Measurements from ENCODE around the gene CCDC82.
"Not testable (repeated sequence)": the region's sequence is repeated elsewhere in the genome, so short reads cannot be mapped to it uniquely, and the experiment has no call there.

The CCDC82 gene

DNA sequence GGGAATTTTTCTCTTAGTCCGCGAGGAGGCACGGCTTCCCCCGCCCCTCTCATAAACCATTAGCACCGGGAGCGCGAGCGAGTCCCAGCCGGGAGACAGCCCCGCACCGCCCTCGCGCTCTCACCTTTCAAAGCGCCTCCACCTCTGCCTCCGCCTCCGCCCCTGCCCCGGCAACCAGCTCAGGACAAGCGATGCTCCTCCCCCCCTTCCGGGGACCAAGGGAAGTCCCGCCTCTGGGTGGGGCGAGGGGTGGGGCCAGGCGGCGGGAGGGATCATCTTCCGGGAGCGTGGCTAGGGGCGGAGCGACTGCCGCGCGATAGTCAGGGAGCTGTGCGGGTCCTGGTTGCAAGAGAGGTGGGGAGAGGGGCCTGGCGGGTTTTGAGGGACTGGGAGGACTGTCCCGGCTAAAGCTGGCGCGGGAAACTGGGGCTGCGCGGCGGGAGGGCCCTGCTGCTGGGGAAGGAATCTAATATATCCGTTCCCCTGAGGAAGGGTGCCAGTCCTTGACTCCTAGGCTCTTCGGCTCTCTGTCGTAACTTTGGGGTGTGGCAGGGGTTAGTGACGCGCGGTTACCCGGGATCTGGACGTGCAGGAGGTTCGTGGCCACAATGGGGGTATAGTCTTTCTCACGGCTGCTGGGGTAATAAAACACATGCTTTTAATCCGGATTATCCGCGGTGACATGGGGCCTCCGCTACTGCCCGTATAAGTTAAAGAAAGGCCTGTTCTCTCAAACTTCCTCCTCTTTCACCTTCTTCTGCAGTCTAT, at the start of gene CCDC82, which contains the start of gene JRKL:
CCDC82 (minus strand) TSS at position 193 of the 768 bp plus-strand sequence. CDS start 5,165 bp downstream, outside the sequence.
JRKL (plus strand) TSS at position 294 of the 768 bp plus-strand sequence. CDS start 637 bp downstream, outside the sequence.
- DNase-seq (ENCODE audit: low read depth), result peak; percentile 98

DNA sequence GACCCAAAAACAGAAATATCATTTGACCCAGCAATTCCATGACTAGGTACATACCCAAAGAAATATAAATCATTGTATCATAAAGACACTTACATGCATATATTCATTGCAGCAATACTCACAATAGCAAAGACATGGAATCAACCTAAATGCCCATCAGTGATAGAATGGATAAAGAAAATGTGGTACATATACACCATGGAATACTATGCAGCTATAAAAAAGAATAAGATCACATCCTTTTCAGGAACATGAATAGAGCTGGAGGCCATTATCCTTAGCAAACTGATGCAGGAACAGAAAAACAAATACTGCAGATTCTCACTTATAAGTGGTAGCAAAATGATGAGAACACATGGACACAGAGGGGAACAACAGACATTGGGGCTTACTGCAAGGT, 42.9 kb upstream of the CCDC82 start:
- not testable (repeated sequence) for DNase-seq (ENCODE audit: low read depth)

DNA sequence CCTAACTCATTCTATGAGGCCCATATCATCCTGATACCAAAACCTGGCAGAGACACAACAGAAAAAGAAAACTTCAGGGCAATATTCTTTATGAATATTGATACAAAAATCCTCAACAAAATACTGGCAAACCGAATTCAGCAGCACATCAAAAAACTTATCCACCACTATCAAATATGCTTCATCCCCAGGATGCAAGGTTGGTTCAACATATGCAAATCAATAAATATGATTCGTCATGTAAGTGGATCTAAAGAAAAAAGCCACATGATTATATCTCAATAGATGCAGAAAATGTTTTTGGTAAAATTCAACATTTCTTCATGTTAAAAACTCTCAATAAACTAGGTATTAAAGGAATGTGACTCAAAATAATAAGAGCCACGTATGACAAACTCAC, 41.0 kb upstream of the CCDC82 start:
- no peak for DNase-seq (ENCODE audit: low read depth)

DNA sequence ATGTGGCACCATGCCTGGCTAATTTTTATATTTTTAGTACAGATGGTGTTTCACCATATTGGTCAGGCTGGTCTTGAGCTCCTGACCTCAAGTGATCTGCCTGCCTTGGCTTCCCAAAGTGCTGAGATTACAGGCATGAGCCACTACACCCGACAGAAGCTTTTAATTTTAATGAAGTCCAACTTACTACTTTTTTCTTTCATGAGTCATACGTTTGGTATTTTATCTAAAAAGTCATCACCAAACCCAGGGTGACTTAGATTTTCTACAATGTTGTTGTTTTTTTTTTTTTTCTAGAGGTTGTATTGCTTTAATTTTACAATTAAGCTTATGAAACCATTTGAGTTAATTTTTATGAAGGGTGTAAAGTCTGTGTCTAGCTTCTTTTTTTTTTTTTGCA, 35.0 kb upstream of the CCDC82 start:
- peak; percentile 66 for DNase-seq (ENCODE audit: low read depth)

DNA sequence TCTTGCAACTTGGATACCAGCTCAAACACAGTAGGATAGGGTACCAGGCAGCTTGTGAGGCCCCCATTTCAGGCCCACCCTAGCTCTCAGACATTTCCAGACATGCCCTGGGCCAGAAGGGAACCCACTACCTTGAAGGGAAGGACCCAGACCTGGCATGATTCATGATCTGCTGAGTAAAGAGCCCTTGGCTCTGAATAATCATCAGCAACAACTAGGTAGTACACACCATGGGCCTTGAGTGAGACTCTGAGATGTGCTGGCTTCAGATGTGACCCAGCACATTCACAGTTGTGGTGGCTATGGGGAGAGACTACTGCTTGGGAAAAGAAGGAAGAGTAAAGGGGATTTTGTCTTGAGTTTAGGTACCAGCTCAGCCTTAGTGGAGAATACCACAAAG, 23.7 kb upstream of the CCDC82 start:
- no peak for DNase-seq (ENCODE audit: low read depth)

DNA sequence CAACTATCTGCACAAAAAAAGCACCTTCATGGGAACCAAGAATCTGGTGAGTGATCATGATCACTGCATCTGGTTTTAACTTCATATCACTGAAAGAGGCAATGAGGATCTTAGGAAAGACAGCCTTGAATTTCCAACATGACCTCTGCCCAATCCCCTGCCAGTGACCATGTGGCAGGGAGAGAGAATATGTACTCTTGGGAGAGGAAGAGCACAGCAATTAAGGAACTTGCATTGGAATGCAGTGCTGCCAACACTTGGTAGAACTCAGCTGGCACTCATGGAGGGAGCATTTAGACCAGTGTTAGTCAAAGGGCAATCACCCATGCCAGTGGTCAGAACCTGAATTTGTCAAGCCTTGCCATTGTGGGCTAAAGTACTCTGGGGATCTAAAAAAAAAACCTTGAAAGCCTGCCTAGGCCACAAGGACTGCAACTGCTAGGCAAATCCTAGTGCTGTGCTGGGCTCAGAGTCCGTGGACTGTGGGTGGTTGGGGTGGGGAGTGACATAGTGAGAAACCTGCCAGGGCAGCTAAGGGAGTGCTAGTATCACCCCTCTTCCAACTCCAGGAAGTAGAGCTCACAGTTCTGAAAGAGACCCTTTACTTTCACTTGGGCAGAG, 23.2 kb upstream of the CCDC82 start:
- DNase-seq (ENCODE audit: low read depth), result no peak

DNA sequence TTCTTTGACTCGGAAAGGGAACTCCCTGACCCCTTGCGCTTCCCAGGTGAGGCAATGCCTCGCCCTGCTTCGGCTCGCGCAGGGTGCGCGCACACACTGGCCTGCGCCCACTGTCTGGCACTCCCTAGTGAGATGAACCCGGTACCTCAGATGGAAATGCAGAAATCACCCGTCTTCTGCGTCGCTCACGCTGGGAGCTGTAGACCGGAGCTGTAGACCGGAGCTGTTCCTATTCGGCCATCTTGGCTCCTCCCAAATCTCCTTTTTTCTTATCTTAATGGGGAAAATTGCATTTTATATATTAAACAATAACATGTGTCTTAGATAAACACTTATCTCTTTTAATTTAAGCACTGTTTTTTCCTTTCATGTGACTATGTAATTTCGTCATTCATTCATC, 21.7 kb upstream of the CCDC82 start:
- not testable (repeated sequence) for DNase-seq (ENCODE audit: low read depth)

DNA sequence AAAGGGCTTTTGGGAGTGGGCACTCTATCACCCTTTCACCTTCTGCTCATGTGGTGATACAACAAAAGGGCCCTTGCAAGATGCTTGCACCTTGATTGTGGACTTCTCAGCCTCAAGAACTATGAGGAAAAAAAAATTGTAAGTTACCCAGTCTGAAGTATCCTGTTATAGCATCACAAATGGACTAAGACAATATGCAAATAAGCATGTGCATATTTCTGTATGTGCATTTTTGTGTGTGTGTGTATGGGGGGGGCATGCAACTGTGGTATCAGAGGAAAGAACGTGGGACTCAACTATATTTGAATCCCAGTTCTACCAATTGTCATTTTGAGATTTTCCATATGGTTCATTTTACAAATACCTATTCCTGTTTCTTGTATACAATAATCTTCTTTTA, 11.0 kb upstream of the CCDC82 start:
- no peak for DNase-seq (ENCODE audit: low read depth)

DNA sequence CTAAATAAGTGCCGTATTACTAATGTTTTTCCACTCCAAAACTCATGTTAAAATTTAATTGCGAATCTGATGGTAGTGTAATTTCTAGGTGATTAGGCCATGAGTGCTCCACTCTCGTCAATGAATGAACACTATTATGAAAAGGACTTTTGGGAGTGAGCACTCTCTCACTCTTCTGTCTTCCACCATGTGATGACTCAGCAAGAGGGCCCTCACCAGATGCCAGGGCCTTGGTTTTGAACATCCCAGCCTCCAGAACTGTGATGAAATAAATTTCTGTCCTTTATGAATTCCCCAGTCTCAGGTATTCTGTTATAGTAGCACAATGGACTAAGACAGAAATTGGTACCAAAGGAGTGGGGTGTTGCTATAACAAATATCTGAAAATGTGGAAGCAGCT, 8.2 kb upstream of the CCDC82 start:
- no peak for DNase-seq (ENCODE audit: low read depth)

DNA sequence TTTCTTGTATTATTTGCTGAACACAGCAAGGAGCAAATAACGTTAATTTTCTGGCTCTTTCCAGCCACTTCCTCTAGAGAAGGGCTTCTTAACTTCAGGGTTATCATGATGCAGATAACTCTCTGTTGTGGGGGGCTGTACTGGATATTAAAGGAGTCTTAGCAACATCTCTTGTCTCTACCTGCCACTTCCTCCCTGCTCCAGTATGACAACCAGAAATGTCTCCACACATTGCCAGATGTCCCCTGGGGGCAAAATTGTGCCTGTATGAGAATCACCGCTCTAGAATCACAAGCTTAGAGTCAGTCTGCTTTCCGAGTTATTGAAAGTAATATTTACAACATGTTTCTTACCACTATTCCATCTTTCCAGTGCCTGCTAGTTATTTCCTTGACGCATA, 6.9 kb upstream of the CCDC82 start:
- DNase-seq (ENCODE audit: low read depth), result no peak

DNA sequence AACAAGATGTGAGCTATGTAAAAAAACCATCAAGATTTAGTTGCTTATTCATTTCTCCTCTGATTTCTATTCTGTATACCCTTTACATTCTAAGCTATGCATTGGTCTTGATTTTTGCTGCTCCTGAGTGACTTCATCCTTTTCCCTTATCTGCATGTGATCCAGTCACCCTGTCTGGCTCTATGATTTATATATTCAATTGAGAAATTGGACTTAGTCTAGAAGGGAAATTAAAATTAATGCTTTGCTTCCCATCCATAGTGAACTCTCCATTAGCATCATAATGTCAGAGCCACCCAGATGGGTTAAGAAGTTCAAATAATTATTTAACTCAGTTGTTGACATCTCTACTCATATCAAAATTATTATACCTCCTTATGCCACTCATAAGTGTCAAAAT, 5.1 kb upstream of the CCDC82 start:
- DNase-seq (ENCODE audit: low read depth), result no peak

DNA sequence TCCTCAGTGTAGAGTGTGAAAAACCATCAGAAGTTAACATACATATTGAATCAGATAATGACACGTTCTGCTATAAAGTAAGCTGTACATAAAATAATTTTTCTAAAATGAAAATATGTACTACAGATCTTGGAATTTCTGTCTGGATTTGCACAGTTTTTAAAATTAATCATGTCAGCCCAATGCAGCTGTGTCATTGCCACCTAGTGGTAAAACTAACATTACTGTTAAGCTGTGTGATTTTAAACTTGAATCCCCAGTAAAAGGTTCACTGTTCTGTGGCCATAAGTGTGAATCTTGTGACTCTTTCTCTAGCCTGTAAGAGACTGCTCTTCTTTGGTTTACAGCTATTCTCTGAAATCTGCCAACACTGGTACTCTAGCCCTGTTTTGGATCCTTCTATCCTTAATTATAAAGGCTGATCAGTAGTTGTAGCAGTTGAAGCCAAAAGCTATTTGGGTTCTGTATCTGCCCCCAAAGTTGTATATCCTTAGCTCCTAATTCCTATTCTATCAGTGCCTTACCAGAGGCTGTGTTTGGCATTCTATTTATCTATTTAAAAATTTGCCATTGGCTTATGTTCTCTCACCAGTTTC, 4.1 kb upstream of the CCDC82 start:
- DNase-seq (ENCODE audit: low read depth), result peak; percentile 65

DNA sequence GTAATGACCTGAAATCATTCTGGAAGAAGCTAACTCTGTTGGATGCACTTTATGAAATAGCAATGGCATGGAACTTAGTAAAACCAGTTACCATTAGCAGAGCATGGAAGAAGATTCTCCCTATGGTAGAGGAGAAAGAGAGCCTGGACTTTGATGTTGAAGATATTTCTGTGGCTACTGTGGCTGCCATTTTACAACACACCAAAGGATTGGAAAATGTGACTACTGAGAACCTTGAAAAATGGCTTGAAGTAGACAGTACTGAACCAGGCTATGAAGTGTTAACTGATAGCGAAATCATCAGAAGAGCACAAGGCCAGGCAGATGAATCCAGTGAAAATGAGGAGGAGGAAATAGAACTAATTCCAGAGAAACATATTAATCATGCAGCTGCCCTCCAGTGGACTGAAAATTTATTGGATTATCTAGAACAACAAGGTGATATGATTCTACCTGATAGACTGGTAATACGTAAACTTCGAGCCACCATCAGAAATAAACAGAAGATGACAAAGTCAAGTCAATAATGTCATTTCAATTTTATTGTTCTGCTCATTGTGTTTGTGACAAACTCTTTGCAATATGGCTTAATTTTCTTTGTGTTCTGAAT, 2.1 kb upstream of the CCDC82 start:
- peak; percentile 18 for DNase-seq (ENCODE audit: low read depth)

DNA sequence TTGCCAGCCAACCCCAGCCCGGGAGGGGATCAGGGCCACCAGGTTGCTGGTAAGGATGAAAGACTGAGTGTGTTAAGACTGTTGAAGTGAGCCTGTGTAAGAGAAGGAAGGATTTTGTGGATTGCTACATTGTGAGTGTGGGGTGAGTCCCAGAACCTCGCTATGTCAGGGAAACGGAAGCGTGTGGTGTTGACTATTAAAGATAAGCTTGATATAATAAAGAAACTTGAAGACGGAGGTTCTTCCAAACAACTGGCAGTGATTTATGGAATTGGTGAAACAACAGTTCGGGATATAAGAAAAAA, 728 bp upstream of the CCDC82 start:
- peak; percentile 56 for DNase-seq (ENCODE audit: low read depth)

DNA sequence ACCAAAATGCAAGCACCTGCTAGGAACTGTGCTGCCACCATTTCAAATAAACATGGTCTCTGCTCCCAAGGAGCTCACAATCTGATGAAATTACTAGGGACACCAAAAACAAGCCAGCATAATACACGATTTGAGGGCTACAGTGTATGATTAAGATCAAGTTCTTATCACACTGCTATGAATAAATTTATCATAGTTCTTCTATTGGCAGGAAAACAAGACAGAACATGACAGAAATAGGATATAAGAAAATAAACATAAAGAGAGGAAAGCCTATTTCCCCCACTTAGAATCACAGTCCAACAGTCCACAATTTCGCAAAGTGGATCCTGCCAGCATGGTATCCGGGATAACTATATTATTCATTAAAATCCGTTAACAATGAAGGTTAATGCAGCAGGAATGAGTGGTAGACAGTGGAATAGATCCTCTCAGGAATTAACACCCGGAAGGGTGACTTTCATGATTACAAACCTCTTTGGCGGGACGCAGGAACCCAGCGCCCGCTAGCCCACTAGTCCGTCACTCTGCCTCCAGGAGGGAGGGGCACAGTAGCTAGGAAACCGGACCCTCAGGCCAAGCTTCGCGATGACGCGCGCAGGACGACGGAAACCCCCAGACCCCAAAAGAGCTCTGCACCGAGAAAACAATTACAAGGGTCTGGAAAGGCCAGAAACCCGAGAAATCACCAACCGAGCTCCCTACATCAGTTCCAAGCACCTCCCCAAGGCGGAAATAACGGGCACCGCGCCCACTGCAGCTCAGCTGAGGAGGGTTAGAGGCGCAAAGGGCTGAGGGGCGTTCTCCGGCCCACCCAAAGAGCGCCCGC, 607 bp downstream of the CCDC82 start:
- no peak for DNase-seq (ENCODE audit: low read depth)

DNA sequence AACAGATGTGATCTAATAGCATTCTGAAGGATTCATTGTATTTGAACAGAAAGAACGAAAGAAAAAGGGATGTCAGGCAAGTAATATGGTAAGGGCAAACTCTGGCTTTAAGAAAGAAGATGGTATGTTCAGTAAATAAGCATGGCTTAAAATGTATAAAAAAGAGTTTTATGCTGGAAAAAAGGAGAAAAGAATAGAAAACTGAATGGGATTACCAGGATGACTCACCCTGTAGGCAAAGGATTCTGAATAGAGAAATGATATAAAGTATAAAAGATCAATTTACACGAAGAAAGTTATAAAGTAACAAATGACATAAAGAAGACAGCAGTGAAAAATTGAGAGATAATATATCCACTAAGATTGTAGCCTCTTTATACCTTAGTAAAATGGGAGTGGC, 4.5 kb downstream of the CCDC82 start:
- no peak for DNase-seq (ENCODE audit: low read depth)

DNA sequence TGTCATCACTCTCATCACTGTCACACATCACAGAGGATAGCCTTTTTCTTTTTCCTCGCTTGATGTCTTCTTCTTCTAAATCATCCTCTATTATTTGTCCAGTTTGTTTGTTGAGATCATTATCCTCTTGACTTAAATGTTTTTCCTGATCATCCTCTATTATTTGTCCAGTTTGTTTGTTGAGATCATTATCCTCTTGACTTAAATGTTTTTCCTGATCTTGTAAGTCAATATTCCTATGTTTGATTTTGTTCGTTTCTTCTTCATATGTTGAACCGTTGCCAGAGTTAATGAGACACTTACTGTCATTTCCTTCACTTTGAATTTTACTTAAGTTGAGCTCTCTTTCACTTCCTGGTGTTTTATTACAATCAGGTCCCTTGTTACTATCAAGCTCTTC, 5.6 kb downstream of the CCDC82 start:
- DNase-seq (ENCODE audit: low read depth), result no peak

DNA sequence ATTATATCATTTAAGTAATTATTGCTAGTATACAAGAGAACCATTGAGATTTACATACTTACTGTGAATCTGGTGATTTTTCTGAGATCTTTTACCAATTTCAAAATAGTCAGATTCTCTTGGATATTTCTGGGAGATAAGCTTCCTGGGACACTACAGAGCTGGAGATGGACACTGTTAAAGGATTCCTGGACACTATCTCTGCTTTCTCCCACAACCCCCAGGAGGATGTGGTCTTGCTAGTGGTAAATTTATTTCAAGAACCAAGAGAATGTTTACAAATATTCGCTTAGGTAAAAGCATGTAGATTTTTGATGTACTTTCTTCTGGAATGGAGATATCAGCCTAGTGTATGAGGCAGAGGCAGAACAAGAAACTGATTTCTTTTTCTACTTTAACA, 12.9 kb downstream of the CCDC82 start:
- no peak for DNase-seq (ENCODE audit: low read depth)

DNA sequence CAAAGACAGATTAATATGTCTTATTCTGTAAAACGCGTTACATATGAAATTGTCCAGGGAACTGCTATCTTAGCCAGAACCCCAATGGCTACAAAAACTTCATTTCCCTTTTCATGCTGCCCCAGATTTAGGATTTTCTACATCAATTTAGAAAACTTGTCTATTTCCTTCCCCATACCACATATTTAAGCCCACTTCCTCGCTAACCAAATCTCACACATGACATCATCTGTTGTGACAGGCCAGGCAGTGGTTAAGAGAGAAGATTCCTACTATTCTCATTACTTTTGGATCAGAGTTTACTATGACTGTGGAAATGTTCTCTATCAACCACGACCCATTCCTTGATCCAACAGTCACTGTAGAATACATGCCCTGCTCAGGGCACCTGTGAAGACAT, 15.9 kb downstream of the CCDC82 start:
- no peak for DNase-seq (ENCODE audit: low read depth)

DNA sequence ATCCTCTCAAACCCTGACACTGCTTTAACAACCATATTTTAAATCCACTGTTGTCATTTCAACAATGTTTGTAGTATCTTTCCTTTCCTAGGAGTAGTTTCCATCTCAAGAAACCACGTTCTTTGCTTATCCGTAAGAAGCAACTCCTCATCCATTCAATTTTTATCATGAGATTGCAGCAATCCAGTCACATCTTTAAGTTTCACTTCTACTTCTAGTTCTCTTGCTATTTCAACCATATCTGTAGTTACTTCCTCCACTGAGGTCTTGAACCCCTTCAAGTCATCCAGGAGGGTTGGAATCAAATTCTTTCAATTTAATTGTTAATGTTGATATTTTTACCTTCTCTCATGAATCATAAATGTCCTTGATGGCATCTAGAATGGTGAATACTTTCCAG, 22.4 kb downstream of the CCDC82 start:
- no peak for DNase-seq (ENCODE audit: low read depth)

DNA sequence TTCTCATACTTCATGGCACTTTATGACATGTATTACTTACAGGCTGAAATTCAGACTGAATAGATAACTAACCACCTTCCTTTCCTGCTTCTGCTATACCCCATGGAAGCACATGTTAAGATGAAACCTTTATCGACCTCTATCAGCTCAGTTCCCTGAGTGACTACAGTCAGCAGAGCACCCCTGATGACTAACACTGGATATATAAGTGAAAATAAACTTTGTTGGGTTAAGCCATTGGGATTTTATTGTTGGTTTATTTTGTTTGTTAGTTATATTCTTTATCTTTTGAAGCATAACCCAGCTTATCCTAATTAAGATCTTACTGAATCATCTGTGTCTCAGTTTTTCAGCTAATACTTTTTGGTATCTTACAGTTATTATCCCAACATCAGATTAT, 23.7 kb downstream of the CCDC82 start:
- peak; percentile 5 for DNase-seq (ENCODE audit: low read depth)

DNA sequence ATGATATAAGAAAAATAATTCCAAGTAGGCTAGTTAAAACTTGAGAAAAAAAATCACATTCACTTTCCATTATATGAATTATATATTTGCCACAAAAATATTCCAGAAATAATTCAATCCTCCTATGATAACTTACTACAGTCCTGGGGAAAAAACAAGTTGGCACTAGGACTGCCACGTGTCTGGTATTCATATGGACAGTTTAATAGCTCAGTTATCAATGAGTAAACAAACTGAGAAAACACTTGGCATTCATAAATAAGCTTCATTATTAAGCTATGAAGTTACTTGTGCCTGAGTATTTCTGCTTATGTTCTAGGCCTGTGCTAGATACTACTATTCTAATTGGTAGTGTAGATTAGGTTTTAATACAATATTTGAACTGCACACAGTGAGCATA, 24.2 kb downstream of the CCDC82 start:
- DNase-seq (ENCODE audit: low read depth), result no peak
